NCI-H2196 (cell line): ENCODE results near the gene PACSIN2.
"Not testable (repeated sequence)": the region's sequence is repeated elsewhere in the genome, so short reads cannot be mapped to it uniquely, and the experiment has no call there.

Experiments
- DNase-seq: peaks from one replicate; lab custom pipeline; 2025; ENCODE audit not compliant: unreplicated experiment; lab: John Stamatoyannopoulos, UW

PACSIN2 gene

GRCh38 chr22:42992886-42993479 lies 22.0 kb downstream of the PACSIN2 start:
- DNase-seq, result no peak

DNA sequence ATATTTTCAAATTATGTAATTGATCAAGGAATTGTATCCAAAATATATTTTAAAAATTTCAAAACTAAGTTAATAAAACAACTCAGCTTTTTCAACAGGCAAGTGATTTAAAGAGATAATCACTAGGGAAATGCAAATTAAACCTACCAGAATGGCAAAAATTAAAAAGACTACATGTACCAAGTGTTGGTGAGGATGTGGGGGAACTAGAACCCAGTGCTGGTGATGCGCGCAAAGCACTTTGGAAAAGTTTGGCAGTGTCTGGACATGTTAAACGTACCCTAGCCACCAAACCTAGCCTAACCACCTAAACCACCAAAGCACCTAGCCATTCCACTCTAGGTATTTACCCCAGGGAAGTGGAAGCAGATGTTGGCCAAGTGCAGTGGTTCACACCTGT lies 22.9 kb downstream of the PACSIN2 start:
- DNase-seq, result no peak

DNA sequence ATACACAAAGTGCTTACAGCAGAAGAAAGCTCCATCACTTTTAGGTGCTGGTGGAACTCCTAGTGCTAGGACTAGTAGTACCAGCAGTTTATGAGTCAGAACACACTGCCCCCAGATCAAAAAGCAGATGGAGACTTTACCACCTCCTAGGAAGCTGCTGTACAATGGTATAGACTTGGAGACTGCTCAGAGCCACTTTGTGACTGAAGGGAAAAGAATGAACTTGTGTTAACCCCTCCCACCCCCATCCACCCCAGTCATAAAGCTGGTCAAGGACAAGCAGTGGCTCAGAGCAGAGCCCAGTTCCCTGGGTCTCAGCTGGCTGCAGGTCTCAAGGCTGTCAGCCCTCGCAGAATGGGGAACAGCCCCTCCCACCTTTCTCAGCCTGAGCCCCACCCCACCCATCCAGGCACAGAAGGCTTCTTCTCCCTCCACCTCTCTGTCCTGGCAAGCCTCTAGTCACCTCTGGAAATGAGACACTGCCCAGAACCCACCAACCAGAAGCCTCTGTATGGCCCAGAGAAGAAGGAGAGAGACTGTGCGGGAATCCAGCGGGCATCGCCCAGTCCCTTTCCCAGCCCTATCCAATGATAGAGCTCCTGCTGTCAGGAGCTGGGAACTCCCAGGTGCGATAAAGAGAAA lies 23.8 kb downstream of the PACSIN2 start:
- no peak for DNase-seq

DNA sequence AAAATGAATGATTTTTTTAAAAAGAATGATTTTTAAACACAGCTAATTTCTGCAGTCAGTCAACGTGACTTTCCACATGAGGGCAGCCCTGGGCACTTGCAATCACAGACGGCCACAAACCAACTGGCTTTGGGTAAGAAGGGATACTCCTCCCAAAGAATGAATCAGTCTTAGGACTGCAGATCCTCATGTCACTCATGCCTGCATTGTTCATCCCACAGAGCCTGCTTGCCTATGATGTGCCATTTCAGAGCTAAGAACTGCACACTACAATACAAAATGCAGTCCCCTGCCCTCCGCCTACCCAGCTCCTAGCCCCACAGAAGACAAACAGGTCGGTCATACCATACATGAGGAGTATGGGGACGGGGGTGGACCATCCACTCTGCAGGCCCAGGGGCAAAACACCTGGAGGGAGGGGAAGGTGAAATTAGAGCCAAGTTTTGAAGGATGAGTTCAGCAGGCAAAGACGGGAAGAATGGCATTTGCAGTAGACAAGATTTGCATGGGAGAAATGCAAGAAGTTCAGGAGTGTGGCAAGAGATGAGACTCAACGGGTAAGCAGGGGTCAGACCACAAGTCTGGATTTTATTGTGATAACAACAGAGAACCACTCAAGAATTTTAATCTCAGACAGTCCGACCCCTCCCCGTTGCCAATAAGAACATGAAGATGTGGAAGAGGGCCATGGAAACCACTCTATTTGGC lies 24.7 kb downstream of the PACSIN2 start:
- peak; percentile 29 for DNase-seq

- no peak for DNase-seq
Observed at GRCh38 chr22:42986115-42986514, 28.8 kb downstream of the PACSIN2 start.

GRCh38 chr22:42985531-42985905 lies 29.4 kb downstream of the PACSIN2 start:
- no peak for DNase-seq

DNA sequence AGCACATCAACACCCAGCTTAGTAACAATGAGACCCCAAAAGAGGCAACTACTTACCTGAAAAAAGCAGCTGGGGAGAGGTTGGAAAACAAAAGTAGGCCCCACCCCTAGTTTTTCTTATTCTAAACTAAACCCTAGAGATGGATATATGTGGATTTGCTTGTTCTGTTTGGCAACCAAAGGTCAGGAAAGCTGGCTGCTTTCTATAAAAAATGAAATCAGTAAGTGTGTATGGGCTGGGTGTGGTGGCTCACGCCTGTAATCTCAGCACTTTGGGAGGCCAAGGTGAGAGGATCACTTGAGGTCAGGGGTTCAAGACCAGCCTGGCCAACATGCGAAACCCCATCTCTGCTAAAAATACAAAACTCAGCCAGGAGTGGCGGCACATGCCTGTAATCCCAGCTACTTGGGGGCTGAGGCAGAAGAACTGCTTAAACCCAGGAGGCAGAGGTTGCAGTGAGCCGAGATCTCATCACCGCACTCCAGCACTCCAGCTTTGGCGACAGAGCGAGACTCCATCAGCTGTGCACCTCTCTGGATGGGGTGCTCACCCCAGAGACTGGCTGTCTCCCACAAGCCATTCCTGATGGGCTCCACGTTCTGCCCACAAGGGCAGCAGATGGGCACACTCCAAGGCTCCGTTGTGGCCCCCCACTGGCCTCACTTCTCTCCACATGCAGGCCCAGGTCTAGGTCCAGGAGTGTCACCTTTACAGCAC lies 30.0 kb downstream of the PACSIN2 start:
- DNase-seq, result no peak

DNA sequence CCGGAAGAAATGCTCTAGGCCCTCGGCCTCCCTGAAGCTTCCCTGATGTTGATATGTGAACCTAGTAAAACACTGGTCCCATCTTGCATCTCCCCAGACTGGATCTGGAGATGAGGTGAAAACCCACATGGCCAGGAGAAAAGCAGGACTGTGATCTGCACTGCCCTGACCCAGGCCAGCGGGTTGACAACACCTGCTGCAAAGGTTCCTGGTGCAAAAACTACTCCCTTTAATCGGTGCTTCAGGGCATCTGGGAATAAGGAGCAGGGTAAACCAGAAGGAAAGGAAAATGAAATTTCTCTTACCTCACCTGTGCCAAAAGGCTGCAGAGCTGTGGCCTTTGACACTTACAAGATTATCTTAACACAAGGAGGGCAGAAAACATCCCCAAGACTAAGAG lies 30.6 kb downstream of the PACSIN2 start:
- DNase-seq, result no peak

DNA sequence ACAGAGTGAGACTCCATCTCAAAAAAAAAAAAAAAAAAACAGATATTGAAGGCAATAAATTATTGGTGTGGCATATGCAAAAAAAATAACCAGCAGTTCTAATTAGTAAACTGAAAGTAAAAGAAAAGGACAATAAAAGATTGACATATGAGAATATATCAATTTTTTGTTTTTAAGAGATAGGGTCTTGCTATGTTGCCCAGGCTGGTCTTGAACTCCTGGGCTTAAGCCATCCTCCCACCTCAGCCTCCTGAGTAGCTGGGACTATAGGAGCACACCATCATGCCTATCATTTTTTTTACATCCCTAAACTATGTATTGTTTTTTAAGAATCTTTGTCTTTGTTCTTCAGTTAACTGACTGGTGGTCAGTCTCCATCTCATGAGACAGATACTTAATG lies 31.5 kb downstream of the PACSIN2 start:
- DNase-seq, result no peak

GRCh38 chr22:42979606-42980005 lies 35.3 kb downstream of the PACSIN2 start:
- DNase-seq, result no peak

- DNase-seq, result no peak
Observed at GRCh38 chr22:42978453-42979103, 36.4 kb downstream of the PACSIN2 start.

DNA sequence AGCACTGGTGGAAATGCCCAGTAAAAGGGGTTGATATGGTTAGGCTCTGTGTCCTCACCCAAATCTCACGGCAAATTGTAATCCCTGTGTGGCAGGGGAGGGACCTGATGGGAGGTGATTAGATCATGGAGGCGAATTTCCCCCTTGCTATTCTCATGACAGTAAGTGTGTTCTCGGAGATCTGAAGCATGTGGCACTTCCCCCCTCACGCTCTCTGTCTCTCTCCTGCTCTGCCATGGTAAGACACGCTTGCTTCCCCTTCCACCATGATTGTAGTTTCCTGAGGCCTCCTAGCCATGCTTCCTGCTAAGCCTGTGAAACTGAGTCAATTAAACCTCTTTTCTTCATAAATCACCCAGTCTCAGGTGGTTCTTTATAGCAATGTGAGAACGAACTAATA lies 37.4 kb downstream of the PACSIN2 start:
- DNase-seq, result no peak

DNA sequence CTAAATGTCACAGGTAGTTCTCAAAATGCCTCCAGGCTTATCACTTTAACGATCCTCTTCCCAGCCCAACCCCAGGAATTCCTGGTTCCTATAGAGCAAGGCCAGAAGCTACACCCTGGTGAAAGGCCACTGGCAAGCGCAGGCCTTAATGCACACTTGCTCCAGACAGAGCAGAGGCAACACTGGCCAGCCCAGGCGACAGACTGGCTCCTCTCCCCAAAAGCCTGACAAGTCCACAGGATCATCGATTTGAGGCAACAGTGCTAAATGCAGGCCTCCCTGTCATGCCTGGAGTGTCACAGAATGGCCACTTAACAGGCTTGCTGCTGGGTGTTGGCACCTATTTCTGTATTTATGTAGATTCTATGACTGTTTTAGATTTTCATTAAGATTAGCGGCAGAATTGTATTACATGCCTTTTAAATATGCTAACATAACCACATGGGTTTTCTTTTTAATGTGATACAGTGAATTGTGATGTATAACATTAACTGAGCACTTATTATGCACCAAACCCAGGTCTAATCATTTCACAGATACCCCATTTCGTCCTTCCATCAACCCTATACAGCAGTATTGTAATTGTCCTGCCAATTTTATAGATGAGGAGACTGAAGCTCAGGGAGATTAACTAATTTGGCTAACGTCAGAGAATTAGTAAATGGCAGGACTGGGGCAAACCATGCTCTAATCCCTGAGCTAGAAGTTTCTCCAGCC lies 38.6 kb downstream of the PACSIN2 start:
- no peak for DNase-seq

- DNase-seq, result peak; percentile 79
Observed at GRCh38 chr22:42974223-42974622, 40.7 kb downstream of the PACSIN2 start.

- DNase-seq, result no peak
Observed at GRCh38 chr22:42973536-42973881, 41.4 kb downstream of the PACSIN2 start.

DNA sequence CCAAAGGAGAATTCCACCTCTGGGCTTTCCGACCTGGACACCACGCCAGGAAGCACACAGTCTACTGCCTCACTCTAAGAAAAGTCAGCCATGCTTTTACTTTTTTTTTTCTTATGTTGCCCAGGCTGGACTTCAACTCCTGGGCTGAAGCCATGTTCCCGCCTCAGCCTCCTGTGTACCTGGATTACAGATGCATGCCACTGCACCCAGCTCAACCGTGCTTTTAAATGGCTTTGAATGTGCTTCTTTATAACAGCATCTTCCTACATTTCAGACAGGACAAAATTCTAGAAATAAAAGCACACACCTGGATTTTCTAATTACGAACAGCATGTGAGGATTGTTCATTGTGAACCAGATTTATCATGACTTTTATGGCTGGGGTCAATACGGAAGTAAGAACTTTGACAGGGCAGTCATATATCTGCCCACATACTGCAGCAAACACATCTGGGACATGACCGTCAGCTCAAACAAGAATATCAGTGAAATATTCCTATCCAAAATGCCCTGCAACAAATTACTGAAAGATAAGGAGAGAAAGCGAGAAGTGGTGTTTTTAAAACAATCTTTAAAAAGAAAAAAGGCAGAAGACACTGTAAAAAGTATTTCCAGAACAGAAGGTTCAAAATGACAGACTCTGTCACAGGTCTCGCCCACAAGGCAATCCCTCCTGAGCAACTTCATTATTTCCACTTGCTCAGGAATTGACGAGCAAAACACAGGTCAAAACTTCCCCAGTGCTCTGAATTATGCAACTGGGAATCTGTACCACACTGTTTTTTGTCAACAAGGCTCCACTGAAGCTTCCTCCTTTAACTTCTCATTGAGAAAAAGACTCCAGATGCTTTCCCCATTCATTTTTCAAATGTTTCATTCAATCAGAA lies 42.1 kb downstream of the PACSIN2 start:
- no peak for DNase-seq

GRCh38 chr22:42971473-42971860 lies 43.5 kb downstream of the PACSIN2 start:
- DNase-seq, result not testable (repeated sequence)

GRCh38 chr22:42970029-42970428 lies 44.9 kb downstream of the PACSIN2 start:
- peak; percentile 37 for DNase-seq

DNA sequence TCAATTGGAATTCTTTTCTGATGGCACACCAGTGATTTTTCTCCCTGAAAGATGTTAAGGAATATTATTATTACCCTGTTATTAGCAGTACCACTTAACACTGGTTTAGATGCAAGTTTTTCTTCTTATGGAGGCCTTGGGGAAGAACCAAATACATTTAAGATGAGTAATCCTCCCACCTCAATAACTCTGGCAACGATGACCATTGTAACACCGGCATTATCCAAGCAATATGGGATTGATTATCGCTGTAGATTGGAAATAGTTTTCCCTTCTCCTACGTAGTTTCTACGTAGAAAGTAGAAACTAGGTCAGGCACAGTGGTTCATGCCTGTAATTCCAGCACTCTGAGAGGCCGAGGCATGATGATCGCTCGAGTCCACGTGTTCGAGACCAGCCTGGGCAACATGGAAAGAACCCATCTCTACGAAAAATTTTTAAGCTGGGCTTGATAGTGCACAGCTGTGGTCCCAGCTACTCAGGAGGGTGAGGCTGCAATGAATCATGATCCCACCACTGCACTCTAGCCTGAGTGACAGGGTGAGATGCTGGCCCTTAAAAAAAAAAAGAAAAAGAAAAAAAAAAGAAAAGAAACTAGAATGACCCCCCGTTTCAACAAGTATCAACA lies 45.5 kb downstream of the PACSIN2 start:
- no peak for DNase-seq
